ENCODE results near the gene SPCS2. TPM values are rescaled to one million over a fixed set of nuclear protein-coding genes. Genes with fewer than 3 reads are reported as not detected.

The SPCS2 gene
- total RNA-seq: 10 to 100 TPM; 26.6 to 34.7 TPM

- Histone ChIP-seq H3K4me1 (peaks cover 0 to 34% of the 10 kb centered on the region in 2 donors), H3K9me3 (no peaks in the 10 kb centered on the region)
These were observed at the start of gene SPCS2, which contains the start of gene XRRA1 for GRCh38 chr11:74948898-74949752. Gene SPCS2 (plus strand): TSS chr11:74949266. CDS start chr11:74949286, 20 bp downstream. Gene XRRA1 (minus strand): TSS chr11:74949091. CDS start chr11:74940878, 8,213 bp downstream.

GRCh38 chr11:74902342-74902741 lies 46.7 kb upstream of the SPCS2 start:
- Histone ChIP-seq H3K27ac (no peak overlapping the region), H3K27me3 (no peaks in the 10 kb centered on the region), H3K4me1 (no peaks in the 10 kb centered on the region), H3K36me3 (no peaks in the 10 kb centered on the region), H3K9me3 (peaks cover 6 to 34% of the 10 kb centered on the region in 2 donors), H3K4me3 (no peak overlapping the region)
- no peak for TF ChIP-seq CTCF (IDR thresholded peaks at IDR 0.05)
- DNase-seq (ENCODE audit: low spot score): no peak

More at GRCh38 chr11:74948898-74949752, at the start of gene SPCS2, which contains the start of gene XRRA1:
- H3K4me3 ChIP-seq: peak within 1 kb of the TSS; percentile 85 to 93
- no peaks in the 10 kb centered on the region for H3K36me3 ChIP-seq
- peak; percentile 100 for DNase-seq (ENCODE audit: low spot score)
- H3K27me3 ChIP-seq: no peaks in the 10 kb centered on the region
- peak within 1 kb of the TSS; percentile 86 to 91 for H3K27ac ChIP-seq
- no peak for TF ChIP-seq CTCF (IDR thresholded peaks at IDR 0.05)

GRCh38 chr11:74905326-74905725 lies 43.7 kb upstream of the SPCS2 start:
- Histone ChIP-seq H3K27ac (peak overlapping the region in 1 of 2 donors; percentile 36), H3K4me1 (no peaks in the 10 kb centered on the region), H3K27me3 (no peaks in the 10 kb centered on the region), H3K9me3 (peaks cover 6 to 18% of the 10 kb centered on the region in 2 donors), H3K36me3 (peaks cover 13% of the 10 kb centered on the region), H3K4me3 (no peak overlapping the region)
- no peak for DNase-seq (ENCODE audit: low spot score)
- TF ChIP-seq CTCF (IDR thresholded peaks at IDR 0.05): no peak

GRCh38 chr11:74909385-74909784 lies 39.7 kb upstream of the SPCS2 start:
- DNase-seq (ENCODE audit: low spot score): no peak
- Histone ChIP-seq H3K9me3 (no peaks in the 10 kb centered on the region), H3K27ac (no peak overlapping the region), H3K36me3 (peaks cover 20% of the 10 kb centered on the region), H3K4me1 (no peaks in the 10 kb centered on the region), H3K4me3 (no peak overlapping the region), H3K27me3 (no peaks in the 10 kb centered on the region)
- TF ChIP-seq CTCF (IDR thresholded peaks at IDR 0.05): no peak

GRCh38 chr11:74909812-74910211 lies 39.3 kb upstream of the SPCS2 start:
- no peak for DNase-seq (ENCODE audit: low spot score)

More at GRCh38 chr11:74909812-74910211, 39.3 kb upstream of the SPCS2 start:
- Histone ChIP-seq H3K4me3 (no peak overlapping the region), H3K9me3 (no peaks in the 10 kb centered on the region), H3K36me3 (peaks cover 20% of the 10 kb centered on the region), H3K27ac (no peak overlapping the region), H3K4me1 (no peaks in the 10 kb centered on the region), H3K27me3 (no peaks in the 10 kb centered on the region)
- no peak for TF ChIP-seq CTCF (IDR thresholded peaks at IDR 0.05)
